A549 (cell line): Measurements from ENCODE around the gene POLDIP3.

Experiments
- HMGXB4 ChIP-seq: fragments of 250-450 bp; sonication (Bioruptor Pico); IDR thresholded peaks from 2 replicates; pipeline ENCODE4 v1.5.0; 2021; ENCODE audit warnings: mild to moderate bottlenecking, moderate library complexity, borderline replicate concordance
- HOXB13 ChIP-seq: fragments of 250-450 bp; sonication (Bioruptor Pico); IDR thresholded peaks from 2 replicates; pipeline ENCODE4 v1.5.0; 2020; ENCODE audit warnings: low read depth, mild to moderate bottlenecking, moderate library complexity
- NFE2L2 ChIP-seq: fragments of 150-350 bp; conservative IDR thresholded peaks from 2 replicates; pipeline ENCODE4 v1.6.1; 2014; ENCODE audit warnings: low read length
- POLR2A ChIP-seq: IDR thresholded peaks from 2 replicates; pipeline ENCODE4 v1.6.1; 2012; ENCODE audit warnings: mild to moderate bottlenecking, low read length
- RAD21 ChIP-seq, 2 experiments: fragments of >200 bp in 1 of 2; sonication (Bioruptor Twin) in 1 of 2; formaldehyde crosslinking in 1 of 2; IDR thresholded peaks in 1 of 2; conservative IDR thresholded peaks in 1 of 2; 2 replicates in 1 of 2; 3 replicates in 1 of 2; pipeline ENCODE4 v1.6.1; 2012 to 2018; ENCODE audit warnings: inconsistent platforms in 1 of 2
- ZNF302 ChIP-seq: fragments of 250-450 bp; sonication (Bioruptor Pico); IDR thresholded peaks from 2 replicates; pipeline ENCODE4 v1.9.0; 2021; ENCODE audit warnings: inconsistent platforms, mild to moderate bottlenecking, moderate library complexity
- TF ChIP-seq, protein P1 (sequence below): fragments of >200 bp; sonication (Bioruptor Twin); formaldehyde crosslinking; IDR thresholded peaks from 3 replicates; pipeline ENCODE4 v1.5.1; 2016

- TF ChIP-seq, protein P1, sequence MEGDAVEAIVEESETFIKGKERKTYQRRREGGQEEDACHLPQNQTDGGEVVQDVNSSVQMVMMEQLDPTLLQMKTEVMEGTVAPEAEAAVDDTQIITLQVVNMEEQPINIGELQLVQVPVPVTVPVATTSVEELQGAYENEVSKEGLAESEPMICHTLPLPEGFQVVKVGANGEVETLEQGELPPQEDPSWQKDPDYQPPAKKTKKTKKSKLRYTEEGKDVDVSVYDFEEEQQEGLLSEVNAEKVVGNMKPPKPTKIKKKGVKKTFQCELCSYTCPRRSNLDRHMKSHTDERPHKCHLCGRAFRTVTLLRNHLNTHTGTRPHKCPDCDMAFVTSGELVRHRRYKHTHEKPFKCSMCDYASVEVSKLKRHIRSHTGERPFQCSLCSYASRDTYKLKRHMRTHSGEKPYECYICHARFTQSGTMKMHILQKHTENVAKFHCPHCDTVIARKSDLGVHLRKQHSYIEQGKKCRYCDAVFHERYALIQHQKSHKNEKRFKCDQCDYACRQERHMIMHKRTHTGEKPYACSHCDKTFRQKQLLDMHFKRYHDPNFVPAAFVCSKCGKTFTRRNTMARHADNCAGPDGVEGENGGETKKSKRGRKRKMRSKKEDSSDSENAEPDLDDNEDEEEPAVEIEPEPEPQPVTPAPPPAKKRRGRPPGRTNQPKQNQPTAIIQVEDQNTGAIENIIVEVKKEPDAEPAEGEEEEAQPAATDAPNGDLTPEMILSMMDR, result no peak
- TF ChIP-seq ZNF302 (CRISPR knock-in tag) (no peak), RAD21 (conservative IDR thresholded peaks at IDR 0.05 in 1 of 2, IDR thresholded peaks at IDR 0.05 in 1 of 2) (no peak), HOXB13 (CRISPR knock-in tag) (no peak), NFE2L2 (no peak), HMGXB4 (CRISPR knock-in tag) (no peak), POLR2A (no peak)
These were observed 29.6 kb downstream of the POLDIP3 start for GRCh38 chr22:42585096-42585495.
